ENCODE measurements around the gene PRIM2. TPM values are rescaled to one million over a fixed set of nuclear protein-coding genes. Genes with fewer than 3 reads are reported as not detected.
"Not testable (repeated sequence)": the region's sequence is repeated elsewhere in the genome, so short reads cannot be mapped to it uniquely, and the experiment has no call there.

The PRIM2 gene
- polyA plus RNA-seq, 1 donor, result 9.5 TPM

- H3K4me3 ChIP-seq (ENCODE audit: low read length); H3K36me3 ChIP-seq (ENCODE audit: control insufficient read depth, insufficient read depth, low read length); H3K4me1 ChIP-seq (ENCODE audit: control insufficient read depth, insufficient read depth, low read length); H3K9me3 ChIP-seq (ENCODE audit: control insufficient read depth, low read depth, low read length); H3K27ac ChIP-seq (ENCODE audit: low read length); DNase-seq; H3K27me3 ChIP-seq (ENCODE audit: control insufficient read depth, insufficient read depth, low read length): not testable (repeated sequence)
- WGBS (ENCODE audit: insufficient coverage, low lambda C conversion rate), result no CpG with 5 or more reads among the region's 1 CpG
Measured at GRCh38 chr6:57529755-57530154, 212.3 kb downstream of the PRIM2 start.

GRCh38 chr6:57532660-57533059, 215.2 kb downstream of the PRIM2 start:
- not testable (repeated sequence) for H3K4me3 ChIP-seq (ENCODE audit: low read length); H3K27ac ChIP-seq (ENCODE audit: low read length); DNase-seq; H3K4me1 ChIP-seq (ENCODE audit: control insufficient read depth, insufficient read depth, low read length); H3K27me3 ChIP-seq (ENCODE audit: control insufficient read depth, insufficient read depth, low read length); H3K9me3 ChIP-seq (ENCODE audit: control insufficient read depth, low read depth, low read length); H3K36me3 ChIP-seq (ENCODE audit: control insufficient read depth, insufficient read depth, low read length)
- no CpG with 5 or more reads among the region's 2 CpGs for WGBS (ENCODE audit: insufficient coverage, low lambda C conversion rate)

DNA sequence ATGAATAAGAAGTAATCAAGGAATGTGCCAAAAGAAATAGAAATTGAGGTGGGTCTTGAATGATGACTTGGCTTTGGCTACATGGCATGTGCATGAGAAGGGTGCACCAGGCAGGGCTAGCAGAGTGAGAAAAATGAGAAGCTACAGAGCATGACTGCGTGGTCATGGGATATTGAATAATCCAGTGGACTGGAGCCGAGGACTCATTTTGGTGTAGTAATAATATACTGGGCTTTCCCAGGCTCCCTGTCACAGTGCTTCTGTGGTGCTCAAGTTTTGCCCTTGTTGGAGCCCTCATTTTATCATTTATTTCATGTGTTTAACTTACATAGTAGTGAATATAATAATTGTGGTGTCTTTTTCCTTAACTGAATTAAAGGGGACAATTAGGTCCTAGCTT, 217.7 kb downstream of the PRIM2 start:
- not testable (repeated sequence) for DNase-seq; H3K4me3 ChIP-seq (ENCODE audit: low read length); H3K4me1 ChIP-seq (ENCODE audit: control insufficient read depth, insufficient read depth, low read length); H3K9me3 ChIP-seq (ENCODE audit: control insufficient read depth, low read depth, low read length); H3K27ac ChIP-seq (ENCODE audit: low read length); H3K27me3 ChIP-seq (ENCODE audit: control insufficient read depth, insufficient read depth, low read length); H3K36me3 ChIP-seq (ENCODE audit: control insufficient read depth, insufficient read depth, low read length)
- no CpG with 5 or more reads among the region's 2 CpGs for WGBS (ENCODE audit: insufficient coverage, low lambda C conversion rate)

DNA sequence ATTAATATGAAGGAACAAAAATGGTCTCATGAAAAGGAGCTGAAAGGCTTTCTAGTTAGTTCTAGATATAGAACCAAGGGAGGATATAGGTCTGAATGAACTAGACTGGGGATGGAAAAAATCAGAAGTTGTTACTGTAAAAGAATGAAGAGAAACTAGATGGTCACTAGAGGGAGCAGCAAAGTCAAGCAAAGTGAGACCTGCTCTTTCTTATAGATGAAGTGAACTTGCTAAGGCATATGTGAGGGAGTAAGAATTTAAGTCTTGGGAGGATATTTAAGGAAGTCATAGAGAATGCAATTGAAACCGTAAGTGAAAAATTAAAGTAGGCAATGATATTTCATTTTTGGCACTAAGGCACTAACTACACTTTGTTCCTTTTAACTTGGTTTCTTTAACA, 218.6 kb downstream of the PRIM2 start:
- H3K9me3 ChIP-seq (ENCODE audit: control insufficient read depth, low read depth, low read length); H3K27ac ChIP-seq (ENCODE audit: low read length); H3K36me3 ChIP-seq (ENCODE audit: control insufficient read depth, insufficient read depth, low read length); H3K4me1 ChIP-seq (ENCODE audit: control insufficient read depth, insufficient read depth, low read length); H3K4me3 ChIP-seq (ENCODE audit: low read length); H3K27me3 ChIP-seq (ENCODE audit: control insufficient read depth, insufficient read depth, low read length): not testable (repeated sequence)
- 67% methylated on average over 1 of the region's 1 CpG for WGBS (ENCODE audit: insufficient coverage, low lambda C conversion rate)
- DNase-seq, result peak; percentile 1 to 3

DNA sequence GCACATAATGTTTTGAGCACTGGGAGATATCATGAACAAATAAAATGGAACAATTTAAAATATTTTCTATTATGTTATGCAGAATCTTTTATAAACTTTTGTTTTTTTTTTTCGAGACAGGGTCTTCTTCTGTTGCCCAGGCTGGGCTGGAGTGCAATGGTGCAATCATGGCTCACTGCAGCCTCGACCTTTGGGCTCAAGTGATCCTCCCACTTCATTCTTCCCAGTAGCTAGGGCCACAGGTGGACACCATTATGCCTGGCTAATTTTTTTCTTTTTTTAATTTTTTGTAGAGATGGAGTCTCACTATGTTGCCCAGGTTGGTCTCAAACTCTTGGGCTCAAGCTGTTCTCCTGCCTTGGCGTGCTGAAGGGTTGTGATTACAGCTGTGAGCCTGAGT, 220.5 kb downstream of the PRIM2 start:
- not testable (repeated sequence) for H3K4me3 ChIP-seq (ENCODE audit: low read length); DNase-seq; H3K9me3 ChIP-seq (ENCODE audit: control insufficient read depth, low read depth, low read length); H3K4me1 ChIP-seq (ENCODE audit: control insufficient read depth, insufficient read depth, low read length); H3K36me3 ChIP-seq (ENCODE audit: control insufficient read depth, insufficient read depth, low read length); H3K27ac ChIP-seq (ENCODE audit: low read length); H3K27me3 ChIP-seq (ENCODE audit: control insufficient read depth, insufficient read depth, low read length)
- WGBS (ENCODE audit: insufficient coverage, low lambda C conversion rate), result 100% methylated on average over 1 of the region's 3 CpGs

- not testable (repeated sequence) for DNase-seq; H3K4me1 ChIP-seq (ENCODE audit: control insufficient read depth, insufficient read depth, low read length); H3K27ac ChIP-seq (ENCODE audit: low read length); H3K27me3 ChIP-seq (ENCODE audit: control insufficient read depth, insufficient read depth, low read length); H3K4me3 ChIP-seq (ENCODE audit: low read length); H3K9me3 ChIP-seq (ENCODE audit: control insufficient read depth, low read depth, low read length); H3K36me3 ChIP-seq (ENCODE audit: control insufficient read depth, insufficient read depth, low read length)
- no CpG with 5 or more reads among the region's 4 CpGs for WGBS (ENCODE audit: insufficient coverage, low lambda C conversion rate)
Measured at GRCh38 chr6:57551961-57552360, 234.5 kb downstream of the PRIM2 start.

DNA sequence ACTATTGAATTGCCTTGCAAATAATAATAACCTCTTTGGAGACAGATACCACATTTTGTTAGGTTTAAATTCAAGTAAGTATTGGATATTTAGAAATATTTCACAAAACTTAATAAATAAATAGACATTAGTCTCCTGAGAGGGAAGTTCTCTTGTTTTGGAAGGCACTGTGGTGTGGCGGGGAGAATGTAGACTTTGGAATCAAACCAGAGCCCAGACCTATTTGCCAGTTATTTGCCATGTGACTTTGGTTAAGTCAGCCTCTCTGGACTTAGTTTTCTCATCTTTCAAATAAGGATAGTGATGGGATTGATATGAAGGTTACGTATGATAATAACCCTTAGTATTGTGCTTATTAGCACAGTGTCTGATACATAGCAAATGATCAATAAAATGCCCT, 240.4 kb downstream of the PRIM2 start:
- not testable (repeated sequence) for H3K27ac ChIP-seq (ENCODE audit: low read length)

GRCh38 chr6:57559170-57559569, 241.7 kb downstream of the PRIM2 start:
- H3K27me3 ChIP-seq (ENCODE audit: control insufficient read depth, insufficient read depth, low read length); H3K9me3 ChIP-seq (ENCODE audit: control insufficient read depth, low read depth, low read length); DNase-seq; H3K4me1 ChIP-seq (ENCODE audit: control insufficient read depth, insufficient read depth, low read length); H3K4me3 ChIP-seq (ENCODE audit: low read length); H3K36me3 ChIP-seq (ENCODE audit: control insufficient read depth, insufficient read depth, low read length); H3K27ac ChIP-seq (ENCODE audit: low read length): not testable (repeated sequence)

More for the DNA sequence above, 240.4 kb downstream of the PRIM2 start:
- H3K27me3 ChIP-seq (ENCODE audit: control insufficient read depth, insufficient read depth, low read length); H3K4me1 ChIP-seq (ENCODE audit: control insufficient read depth, insufficient read depth, low read length); H3K9me3 ChIP-seq (ENCODE audit: control insufficient read depth, low read depth, low read length); DNase-seq; H3K36me3 ChIP-seq (ENCODE audit: control insufficient read depth, insufficient read depth, low read length); H3K4me3 ChIP-seq (ENCODE audit: low read length): not testable (repeated sequence)
- WGBS (ENCODE audit: insufficient coverage, low lambda C conversion rate), result no CpG with 5 or more reads among the region's 2 CpGs

- not testable (repeated sequence) for H3K9me3 ChIP-seq (ENCODE audit: control insufficient read depth, low read depth, low read length); H3K27ac ChIP-seq (ENCODE audit: low read length); H3K36me3 ChIP-seq (ENCODE audit: control insufficient read depth, insufficient read depth, low read length); H3K4me1 ChIP-seq (ENCODE audit: control insufficient read depth, insufficient read depth, low read length); DNase-seq; H3K4me3 ChIP-seq (ENCODE audit: low read length); H3K27me3 ChIP-seq (ENCODE audit: control insufficient read depth, insufficient read depth, low read length)
- no CpG with 5 or more reads among the region's 3 CpGs for WGBS (ENCODE audit: insufficient coverage, low lambda C conversion rate)
Measured at GRCh38 chr6:57562233-57562632, 244.8 kb downstream of the PRIM2 start.

GRCh38 chr6:57572119-57572518, 254.7 kb downstream of the PRIM2 start:
- not testable (repeated sequence) for H3K27ac ChIP-seq (ENCODE audit: low read length); H3K9me3 ChIP-seq (ENCODE audit: control insufficient read depth, low read depth, low read length); H3K27me3 ChIP-seq (ENCODE audit: control insufficient read depth, insufficient read depth, low read length); H3K36me3 ChIP-seq (ENCODE audit: control insufficient read depth, insufficient read depth, low read length); H3K4me1 ChIP-seq (ENCODE audit: control insufficient read depth, insufficient read depth, low read length); DNase-seq; H3K4me3 ChIP-seq (ENCODE audit: low read length)
- no CpG with 5 or more reads among the region's 4 CpGs for WGBS (ENCODE audit: insufficient coverage, low lambda C conversion rate)

DNA sequence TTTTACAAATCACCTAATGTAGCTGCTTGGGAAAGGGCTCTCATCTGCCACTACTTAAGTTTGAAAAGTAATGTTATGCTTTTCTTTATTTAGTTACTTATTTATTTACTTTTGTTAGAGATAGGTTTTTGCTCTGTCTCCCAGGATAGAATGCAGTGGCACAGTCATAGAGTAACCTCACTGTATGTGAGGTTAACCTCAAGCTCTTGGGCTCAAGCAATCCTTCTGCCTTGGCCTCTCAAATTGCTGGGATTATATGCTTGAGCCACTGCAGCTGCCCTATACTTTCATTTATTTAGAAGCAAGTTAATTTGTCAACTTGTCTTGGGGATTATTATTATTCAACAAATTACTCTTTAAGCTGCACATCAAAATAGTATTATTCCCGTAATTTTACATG, 255.4 kb downstream of the PRIM2 start:
- no CpG with 5 or more reads among the region's 1 CpG for WGBS (ENCODE audit: insufficient coverage, low lambda C conversion rate)
- not testable (repeated sequence) for H3K27ac ChIP-seq (ENCODE audit: low read length); H3K4me1 ChIP-seq (ENCODE audit: control insufficient read depth, insufficient read depth, low read length); H3K4me3 ChIP-seq (ENCODE audit: low read length); H3K9me3 ChIP-seq (ENCODE audit: control insufficient read depth, low read depth, low read length); H3K36me3 ChIP-seq (ENCODE audit: control insufficient read depth, insufficient read depth, low read length); H3K27me3 ChIP-seq (ENCODE audit: control insufficient read depth, insufficient read depth, low read length); DNase-seq
